Fibroblast of villous mesenchyme (primary cell): ENCODE results near the gene CAMK2D. TPM values are rescaled to one million over a fixed set of nuclear protein-coding genes. Genes with fewer than 3 reads are reported as not detected.

Experiments
- DNase-seq: peaks from one replicate; pipeline ENCODE4 v3.0.0-alpha.2; 2010; ENCODE audit warnings: low read depth
- H3K4me3 ChIP-seq: 2 replicates; pipeline ENCODE4 v1.5.1; 2011; ENCODE audit warnings: low read depth, mild to moderate bottlenecking, low read length
- CTCF ChIP-seq: IDR thresholded peaks from 2 replicates; pipeline ENCODE4 v1.5.1; 2012; ENCODE audit warnings: low read depth, mild to moderate bottlenecking, low read length; ENCODE audit not compliant: insufficient read depth
- total RNA-seq: library from RNA; depleted of rRNA; stranded (reverse); fragments of >200 nt; gene quantifications from 2 replicates; pipeline ENCODE4 v1.2.3, GENCODE V29; 2012

CAMK2D gene
- total RNA-seq, 1 donor: 161 TPM

DNA sequence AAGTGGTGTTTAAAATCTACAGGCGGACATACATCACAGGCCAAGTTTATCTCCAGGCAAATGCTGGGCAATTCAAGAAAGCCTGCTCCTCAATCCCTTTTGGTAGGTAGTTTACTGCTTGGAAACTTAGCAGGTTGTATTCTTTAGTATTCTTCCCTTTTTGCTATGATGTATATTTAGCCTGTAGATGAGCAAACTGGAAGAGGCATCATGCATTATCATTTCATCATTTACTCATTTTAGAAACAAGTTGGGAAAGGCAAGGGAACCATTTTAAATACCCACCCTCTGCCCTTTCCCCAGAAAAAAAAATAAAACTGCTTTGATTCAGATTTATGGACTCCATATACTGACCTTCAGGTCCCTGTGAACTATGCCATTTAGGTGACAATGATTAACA, 213.2 kb downstream of the CAMK2D start:
- no peak for DNase-seq
- no peak for TF ChIP-seq CTCF
- no peak overlapping the region for H3K4me3 ChIP-seq

GRCh38 chr4:113547487-113548042, 214.0 kb downstream of the CAMK2D start:
- peak; percentile 99 for TF ChIP-seq CTCF
- peak; percentile 95 for DNase-seq
- H3K4me3 ChIP-seq: no peak overlapping the region

DNA sequence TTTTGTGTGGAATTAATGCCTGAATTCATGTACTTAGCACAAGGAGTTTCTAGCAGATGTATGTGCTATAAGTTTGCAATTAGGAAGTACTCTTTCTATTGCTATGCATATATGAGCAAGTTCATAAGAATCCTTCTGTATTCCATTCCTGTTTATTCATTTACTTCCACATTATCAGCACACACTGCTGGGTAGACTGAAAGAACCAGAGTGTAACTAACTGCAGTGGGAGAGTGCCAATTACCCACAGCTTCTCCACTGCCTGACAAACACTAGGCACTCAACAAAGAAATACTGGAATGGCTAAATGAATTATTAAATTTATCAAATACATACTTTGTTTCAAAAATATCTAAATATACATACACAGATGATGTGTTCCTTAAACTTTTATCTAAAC, 219.6 kb downstream of the CAMK2D start:
- no peak overlapping the region for H3K4me3 ChIP-seq
- no peak for DNase-seq
- no peak for TF ChIP-seq CTCF

GRCh38 chr4:113540859-113541258, 220.7 kb downstream of the CAMK2D start:
- TF ChIP-seq CTCF: no peak
- no peak overlapping the region for H3K4me3 ChIP-seq
- peak; percentile 32 for DNase-seq

GRCh38 chr4:113539408-113539807, 222.1 kb downstream of the CAMK2D start:
- no peak for TF ChIP-seq CTCF
- peak; percentile 25 for DNase-seq
- H3K4me3 ChIP-seq: no peak overlapping the region

DNA sequence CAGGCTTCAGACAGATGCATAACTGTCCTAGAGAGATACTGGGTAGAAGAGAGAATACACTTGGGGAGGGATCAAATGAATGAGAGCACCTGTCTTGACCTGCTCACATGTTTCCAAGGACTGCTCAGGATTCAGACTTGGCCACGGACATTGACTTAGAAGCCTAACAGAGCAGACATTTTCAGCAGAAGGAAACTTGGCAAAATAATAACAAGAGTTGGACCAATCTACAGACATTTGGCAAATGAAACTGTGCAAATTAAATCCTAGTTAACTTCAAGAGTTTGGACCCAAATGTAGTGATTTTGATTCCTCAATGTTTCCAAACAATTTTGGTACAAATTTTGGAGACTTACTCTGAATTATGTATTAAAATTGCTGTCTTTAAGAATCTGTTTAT, 223.9 kb downstream of the CAMK2D start:
- no peak overlapping the region for H3K4me3 ChIP-seq
- no peak for DNase-seq
- TF ChIP-seq CTCF: no peak

GRCh38 chr4:113537203-113537602, 224.3 kb downstream of the CAMK2D start:
- H3K4me3 ChIP-seq: no peak overlapping the region
- TF ChIP-seq CTCF: no peak
- no peak for DNase-seq
